GM19397 (cell line): Measurements from ENCODE around the gene CLEC4E.
"Not testable (repeated sequence)": the region's sequence is repeated elsewhere in the genome, so short reads cannot be mapped to it uniquely, and the experiment has no call there.

Experiments used
- ATAC-seq: cut with Tn5 transposase; IDR thresholded peaks from one replicate; pipeline ENCODE4 v1.9.1; 2021; ENCODE audit warnings: mild to moderate bottlenecking, moderate library complexity; ENCODE audit not compliant: unreplicated experiment

CLEC4E gene, protein sequence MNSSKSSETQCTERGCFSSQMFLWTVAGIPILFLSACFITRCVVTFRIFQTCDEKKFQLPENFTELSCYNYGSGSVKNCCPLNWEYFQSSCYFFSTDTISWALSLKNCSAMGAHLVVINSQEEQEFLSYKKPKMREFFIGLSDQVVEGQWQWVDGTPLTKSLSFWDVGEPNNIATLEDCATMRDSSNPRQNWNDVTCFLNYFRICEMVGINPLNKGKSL

DNA sequence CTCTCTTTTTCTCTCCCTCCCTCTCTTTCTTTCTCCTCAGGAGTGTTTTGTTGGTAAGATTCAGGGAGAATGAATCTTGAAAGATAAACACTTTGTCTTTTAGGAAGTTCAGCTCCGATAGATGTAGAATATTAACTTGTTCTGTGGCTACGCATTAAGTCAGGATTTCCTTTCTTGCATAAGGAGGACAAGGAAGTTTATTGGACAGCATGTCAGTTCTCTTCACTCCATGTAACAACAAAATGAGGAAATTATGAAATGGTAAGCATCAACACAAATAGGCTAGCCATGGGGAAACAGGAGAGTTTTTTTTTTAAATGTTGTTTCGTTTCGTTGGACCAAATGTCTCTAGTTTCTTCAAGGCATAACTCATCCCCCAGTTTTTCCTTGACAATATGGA lies at the start of gene CLEC4E:
Gene CLEC4E, minus strand, starts transcription at position 75 of the 400 bp plus-strand sequence. CDS start 108 bp downstream, outside the sequence.
- ATAC-seq, result not testable (repeated sequence)

DNA sequence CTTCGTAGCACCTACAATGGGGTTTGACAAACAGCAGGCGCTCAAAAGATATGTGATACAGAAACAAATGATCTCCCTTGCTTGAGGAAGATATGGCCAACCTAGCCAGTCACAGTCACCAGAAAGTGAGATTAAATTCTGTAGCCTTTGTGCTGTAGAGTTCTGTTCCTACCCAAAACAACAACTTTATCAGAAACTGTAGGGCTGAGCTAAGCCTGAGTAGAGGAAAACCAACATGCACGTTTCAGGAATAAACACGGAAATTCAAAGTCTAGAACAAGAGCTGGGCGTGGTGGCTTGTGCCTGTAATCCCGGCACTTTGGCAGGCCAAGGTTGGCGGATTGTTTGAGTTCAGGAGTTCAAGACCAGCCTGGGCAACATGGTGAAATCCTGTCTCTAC lies 49.0 kb upstream of the CLEC4E start:
- ATAC-seq, result no peak

DNA sequence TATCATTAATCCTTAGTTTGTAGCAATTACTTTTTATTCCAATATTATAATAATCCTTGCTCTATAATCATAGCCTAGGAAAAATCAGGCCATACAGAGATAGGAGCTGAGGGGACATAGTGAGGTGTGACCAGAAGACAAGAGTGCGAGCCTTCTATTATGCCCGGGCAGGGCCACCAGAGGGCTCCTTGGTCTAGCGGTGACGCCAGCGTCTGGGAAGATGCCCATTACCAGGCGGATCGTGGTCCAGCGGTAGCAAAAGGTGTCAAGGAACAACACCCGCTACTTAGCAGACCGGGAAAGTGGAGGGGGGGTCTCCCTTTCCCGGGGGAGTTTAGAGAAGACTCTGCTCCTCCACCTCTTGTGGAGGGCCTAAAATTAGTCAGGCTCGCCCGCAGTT lies 43.8 kb upstream of the CLEC4E start:
- ATAC-seq, result not testable (repeated sequence)

DNA sequence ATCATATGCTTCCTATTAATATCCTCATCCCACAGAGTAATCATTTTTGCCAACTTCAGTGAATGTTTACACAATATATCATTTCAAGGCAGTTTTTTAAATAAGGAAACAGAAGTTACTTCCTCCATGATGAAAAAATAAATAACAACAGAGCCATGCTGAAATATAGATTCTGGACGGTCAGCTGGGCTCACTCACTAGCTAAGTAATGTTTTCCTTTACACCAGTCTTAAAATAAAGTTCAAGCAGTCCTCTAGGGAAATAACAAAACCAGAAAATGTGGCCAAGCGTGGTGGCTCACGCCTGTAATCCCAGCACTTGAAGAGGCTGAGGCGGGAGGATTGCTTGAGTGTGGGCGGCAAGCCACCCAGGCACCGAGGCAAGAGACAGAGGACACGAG lies 43.3 kb upstream of the CLEC4E start:
- no peak for ATAC-seq

DNA sequence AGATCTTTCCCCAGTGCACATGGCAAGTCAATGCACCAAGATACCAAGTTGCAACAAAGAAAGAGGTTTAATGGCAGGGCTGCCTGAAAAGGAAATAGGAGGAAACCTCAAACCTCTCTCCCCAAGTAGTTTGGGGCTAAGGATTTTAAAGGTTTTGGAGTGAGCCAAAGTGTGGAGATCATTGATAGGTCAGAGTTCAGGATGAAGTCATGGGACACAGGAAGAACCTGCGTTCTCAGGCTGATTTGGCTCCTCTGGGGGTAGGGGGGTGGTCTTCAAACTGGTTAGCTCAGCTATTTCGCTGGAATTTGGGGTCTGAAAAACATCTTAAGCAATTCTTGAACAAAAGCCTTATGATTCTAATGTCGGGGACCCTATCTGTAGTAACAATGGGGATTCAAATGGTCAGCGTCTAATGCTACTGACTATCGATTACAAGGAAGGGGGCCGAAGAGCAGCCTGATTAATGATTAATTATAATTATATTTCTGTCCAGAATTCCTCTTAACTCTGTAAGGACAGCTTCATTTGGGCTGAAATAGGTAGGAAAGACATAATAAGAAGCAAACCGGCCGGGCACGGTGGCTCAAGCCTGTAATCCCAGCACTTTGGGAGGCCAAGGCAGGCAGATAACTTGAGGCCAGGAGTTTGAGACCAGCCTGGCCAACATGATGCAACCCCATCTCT lies 40.5 kb upstream of the CLEC4E start:
- no peak for ATAC-seq

DNA sequence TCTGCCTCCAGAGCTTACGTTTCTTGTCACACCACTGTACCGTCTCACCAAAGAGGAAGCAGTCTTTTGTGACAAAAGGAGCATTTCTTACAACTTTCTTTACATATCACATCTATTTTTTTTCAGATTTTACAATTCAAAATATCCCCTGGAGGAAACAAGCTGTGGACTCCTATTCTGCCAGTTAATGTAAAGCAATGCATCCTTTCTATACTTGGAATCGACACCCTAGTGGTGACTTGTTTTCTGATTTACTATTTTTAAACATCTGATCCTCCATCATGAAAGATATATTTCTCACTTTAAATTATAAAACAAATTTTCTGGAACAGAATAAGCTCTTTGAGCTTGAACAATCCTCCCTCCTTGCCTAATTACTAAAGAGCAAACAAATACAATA lies 37.2 kb upstream of the CLEC4E start:
- ATAC-seq, result no peak

DNA sequence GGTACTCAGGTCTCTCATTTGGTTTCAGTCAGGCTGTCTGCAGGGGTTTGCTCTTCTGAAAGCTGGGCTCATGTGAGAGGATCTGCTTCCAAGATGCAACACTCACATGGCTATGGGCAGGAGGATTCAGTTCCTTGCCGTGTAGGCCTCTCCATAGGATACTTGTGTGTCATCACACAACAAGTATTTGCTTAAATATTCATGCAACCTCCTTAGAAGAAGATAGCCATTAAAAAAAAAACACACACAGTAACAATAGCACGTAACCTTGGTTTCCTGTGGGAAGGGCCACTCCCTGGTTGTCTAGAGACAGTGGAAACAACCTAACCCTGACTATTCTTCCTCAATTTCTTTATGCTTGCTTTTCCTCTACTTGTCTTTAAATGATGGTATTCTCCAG lies 31.8 kb upstream of the CLEC4E start:
- no peak for ATAC-seq

DNA sequence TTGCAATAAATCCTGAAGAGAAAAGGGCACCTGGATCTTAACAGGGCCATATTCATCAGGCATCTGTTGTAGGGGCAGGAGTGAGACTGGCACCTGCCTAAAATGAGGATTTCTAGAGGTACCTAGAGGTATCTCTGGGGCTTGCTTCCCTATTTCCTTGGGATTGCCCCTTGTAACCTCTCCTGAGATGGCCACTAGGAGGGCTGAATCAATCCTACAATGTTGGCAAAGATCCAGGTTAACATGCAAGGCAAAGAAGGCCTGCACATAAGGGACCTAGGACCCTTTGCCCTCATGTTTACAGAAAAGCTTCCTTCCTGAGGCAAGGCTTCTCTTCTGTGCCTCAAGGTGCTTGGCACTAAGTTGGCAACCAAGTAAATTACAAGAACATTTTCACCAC lies 25.8 kb upstream of the CLEC4E start:
- ATAC-seq, result no peak

DNA sequence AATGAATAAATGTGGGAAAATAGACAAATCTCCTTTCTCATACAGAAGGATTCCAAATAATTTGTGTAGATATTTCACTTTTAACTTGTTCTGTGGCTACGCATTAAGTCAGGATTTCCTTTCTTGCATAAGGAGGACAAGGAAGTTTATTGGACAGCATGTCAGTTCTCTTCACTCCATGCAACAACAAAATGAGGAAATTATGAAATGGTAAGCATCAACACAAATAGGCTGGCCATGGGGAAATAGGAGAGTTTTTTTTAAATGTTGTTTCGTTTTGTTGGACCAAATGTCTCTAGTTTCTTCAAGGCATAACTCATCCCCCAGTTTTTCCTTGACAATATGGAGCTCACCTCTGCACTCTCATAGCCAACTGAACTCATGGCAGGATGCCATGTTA lies 25.3 kb upstream of the CLEC4E start:
- not testable (repeated sequence) for ATAC-seq

DNA sequence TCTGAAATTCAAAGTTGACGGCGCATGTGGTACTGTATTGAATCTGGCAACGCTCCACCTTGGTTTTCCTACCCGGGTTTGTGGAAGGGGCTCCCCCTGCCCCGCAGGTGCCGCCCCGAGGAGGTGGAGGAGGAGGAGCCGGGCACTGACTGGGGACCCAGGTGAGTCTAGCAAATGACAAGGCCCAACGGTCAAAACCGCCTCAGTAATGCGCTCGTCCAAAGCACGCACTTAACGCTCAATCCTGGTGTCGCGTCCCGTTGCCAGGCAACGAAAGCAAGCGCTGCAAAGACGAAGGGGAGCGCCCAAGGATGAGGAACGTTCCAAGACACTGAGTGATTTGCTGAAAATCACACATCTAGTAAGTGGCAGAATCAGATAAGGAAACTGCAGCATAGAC lies 24.0 kb upstream of the CLEC4E start:
- ATAC-seq, result no peak

DNA sequence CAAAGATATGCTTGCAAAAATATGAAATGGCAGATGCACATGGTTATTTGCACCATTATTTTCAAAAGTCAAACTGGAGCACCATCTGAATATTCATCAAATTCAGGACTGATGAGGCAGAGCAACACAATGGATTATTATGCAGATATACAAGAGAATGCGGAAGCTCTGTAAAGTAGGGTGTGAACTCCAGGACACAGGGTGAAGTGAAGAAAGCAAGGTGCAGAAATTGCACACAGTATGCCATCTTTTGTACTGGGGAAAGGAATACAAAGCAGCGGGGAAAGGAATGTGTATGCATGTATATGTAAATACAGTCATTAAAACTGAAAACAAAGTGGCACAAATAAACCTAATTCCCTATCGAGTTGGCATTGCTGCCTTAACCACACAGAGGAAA lies 22.7 kb upstream of the CLEC4E start:
- no peak for ATAC-seq

DNA sequence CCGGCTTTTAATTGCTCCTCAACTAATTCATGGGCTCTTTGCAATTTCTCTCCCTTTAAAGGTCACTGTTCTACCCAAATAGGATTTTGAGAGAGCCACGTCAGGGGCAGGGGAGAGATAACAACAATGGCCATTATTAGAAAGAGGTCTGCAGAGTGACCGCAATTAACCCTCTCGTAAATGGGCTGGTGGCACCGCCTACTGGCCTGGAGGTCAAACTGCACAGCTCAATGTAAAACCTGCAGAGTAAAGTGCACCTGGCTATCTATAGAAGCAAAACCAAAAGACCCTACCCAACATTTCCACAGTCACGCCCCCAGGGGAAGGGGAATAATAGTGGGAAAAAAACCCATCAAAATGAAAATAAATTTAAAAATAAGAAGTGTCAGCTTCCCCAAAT lies 21.6 kb upstream of the CLEC4E start:
- no peak for ATAC-seq

DNA sequence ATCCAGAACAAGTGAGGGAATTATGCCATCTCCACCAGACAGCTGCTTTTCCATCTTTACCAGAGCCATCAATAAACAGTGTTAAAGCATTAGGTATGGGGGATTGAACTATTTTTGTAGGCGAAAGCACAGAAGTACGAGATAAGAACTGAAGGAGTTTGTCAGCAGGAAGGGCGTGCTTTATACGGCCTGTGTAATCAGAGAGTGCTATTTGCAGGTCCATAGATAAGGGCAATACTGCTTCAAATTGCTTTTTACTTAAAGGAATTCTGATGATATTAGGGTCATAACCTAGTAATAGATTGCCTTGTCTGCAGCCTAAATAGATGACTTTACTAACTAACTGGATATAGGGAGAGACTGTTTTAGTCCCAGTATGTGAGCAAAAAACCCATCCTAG lies 20.3 kb upstream of the CLEC4E start:
- no peak for ATAC-seq

DNA sequence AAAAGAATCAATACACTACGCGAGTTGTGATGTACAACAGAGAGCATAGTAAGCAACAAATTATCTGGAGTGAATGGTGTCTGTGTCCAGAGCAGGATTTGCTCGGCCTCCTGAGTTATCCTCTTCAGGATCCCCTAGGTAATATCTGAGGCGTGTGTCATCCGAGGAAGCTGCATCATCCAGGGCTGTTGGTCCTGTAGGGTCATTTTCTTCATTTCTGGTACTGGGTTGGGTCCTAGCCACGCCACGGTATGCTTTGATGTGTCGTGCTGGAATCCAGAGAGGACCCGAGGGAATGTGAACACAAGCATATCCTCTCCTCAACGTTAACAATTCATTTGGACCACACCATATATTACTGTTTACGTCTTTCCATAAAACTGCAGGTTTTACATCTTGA lies 19.0 kb upstream of the CLEC4E start:
- no peak for ATAC-seq

DNA sequence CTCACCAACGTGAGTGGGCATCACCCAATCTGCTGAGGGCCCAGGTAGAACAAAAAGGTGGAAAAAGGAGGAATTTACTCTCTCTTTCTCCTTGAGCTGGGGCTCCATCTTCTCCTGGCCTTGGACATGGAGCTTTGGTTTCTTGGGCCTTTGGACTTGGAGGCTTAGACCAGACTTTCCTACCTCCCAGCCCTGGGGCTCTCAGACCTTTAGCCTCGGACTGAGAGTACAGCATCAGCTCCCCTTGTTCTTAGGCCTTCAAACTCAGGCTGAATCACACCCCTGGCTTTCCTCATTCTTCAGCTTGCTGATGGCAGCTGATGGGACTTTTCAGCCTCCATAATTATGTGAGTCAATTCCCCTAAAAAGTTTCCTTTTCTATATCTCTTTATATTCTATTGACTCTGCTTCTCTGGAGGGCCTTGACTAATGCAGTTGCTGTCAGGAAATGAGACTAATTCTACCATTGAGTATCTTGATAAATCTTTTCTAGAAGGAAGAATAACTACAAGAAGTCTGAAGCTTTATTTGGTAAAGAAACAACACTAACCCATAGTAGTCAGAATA lies 15.9 kb upstream of the CLEC4E start:
- ATAC-seq, result no peak

DNA sequence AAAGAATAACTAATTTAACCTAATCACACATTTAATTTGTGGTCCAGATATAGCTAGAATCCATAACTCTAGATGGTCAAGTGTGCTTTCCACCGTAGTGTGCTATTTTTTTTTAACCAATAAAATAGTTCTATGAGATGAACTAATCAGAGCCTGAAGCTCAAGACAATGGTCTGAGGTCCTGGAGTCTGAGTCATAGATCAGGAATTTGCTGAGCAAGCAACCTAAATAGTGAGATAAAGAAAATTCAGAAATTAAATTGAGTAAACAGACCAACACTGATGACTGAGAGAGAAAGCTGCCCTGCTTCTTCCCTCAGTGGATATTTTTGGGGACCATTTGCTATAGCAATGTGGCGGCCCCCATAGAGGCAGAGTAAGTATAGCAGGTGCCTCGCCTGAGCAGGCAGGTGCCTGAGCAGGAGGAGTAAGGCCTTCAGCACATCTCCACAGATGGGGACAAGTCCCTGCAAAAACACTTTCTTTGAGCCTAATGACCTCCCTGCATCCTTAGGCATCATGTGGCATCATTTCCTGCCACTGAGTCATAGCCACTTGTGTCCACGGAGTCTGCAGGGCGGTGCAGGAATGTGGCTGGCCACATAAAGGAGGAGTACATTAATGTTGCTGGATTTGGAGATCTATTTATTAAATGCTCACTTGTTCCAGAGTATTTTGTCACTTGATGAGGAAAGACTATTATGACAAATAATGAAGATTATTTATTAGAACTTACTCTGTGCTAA lies 13.9 kb upstream of the CLEC4E start:
- ATAC-seq, result no peak

DNA sequence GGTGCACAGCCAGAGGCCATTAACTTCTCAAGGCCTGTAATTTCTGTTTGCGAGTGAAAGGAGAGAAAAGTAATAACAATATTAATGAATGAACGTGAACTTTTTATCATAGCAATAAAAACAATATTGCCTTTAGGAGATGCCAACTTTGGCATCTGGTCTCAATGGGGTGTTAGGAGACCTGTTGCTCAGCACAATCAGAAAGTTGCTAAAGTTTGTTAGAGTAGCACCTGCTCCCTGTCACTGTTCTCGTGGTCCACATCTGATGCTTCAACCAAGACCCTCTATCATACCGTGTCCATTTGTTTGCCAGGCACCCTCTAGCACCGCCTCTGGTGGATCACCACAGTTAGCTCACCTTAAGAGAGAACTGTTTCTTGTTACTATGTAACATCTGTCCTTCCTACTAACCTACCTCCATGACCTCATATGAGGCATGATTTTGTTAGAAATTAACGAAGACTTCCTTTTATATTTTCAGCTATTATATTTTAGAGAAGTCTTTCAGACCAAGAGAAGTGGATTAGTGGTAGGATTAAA lies 12.5 kb upstream of the CLEC4E start:
- no peak for ATAC-seq

DNA sequence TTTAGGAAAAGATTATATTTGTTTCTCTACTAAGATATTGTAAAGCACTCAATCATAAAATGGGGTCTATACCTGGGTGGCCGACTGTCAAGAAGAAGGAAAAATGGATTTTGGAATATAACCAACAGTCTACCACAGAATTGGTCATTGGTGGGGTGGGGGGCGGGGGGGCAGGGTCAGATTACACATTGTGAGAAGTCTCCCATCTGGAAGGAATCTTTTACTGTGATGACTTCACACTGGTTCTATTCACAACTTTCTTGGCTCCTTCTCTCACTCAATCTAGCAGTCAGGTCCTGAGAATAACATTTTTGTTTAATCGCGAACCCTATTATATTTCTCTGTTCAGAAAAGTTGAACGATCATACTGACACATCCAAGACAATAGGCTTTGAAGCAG lies 8.7 kb upstream of the CLEC4E start:
- ATAC-seq, result no peak

DNA sequence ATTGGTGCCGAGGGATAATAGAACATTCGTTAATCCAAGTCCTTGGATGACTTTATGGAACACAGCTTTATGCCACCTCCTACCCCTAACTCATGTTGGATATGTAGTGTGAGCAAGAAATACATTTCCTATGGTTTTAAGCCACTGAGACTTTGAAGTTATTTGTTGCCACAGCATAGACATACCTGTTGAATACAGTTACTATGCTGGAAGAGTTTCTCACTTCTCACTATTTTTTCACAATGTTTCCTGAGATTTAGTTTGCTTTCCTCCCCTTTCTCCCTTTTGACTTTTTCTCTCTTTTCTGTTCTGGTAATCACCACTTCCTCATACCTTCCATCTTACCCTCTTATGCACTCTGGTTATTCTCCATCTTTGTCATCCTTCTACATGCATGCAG lies 7.5 kb upstream of the CLEC4E start:
- no peak for ATAC-seq

DNA sequence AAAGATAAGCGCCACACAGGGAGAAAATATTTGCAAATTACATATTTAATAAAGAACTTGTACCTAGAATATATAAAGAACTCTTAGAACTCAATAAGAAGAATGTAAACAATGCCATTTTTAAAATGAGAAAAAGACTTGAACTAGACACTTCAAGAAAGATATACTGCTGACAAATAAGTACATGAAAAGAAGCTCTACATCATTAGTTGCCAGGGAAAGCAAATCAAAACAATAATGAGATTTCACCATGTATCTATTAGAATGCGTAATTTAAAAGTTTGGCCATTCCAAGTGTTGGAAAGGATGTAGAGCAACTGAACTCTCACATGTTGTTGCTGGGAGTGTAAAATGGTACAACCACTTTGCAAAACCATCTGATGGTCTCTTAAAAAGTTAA lies 6.9 kb upstream of the CLEC4E start:
- no peak for ATAC-seq

DNA sequence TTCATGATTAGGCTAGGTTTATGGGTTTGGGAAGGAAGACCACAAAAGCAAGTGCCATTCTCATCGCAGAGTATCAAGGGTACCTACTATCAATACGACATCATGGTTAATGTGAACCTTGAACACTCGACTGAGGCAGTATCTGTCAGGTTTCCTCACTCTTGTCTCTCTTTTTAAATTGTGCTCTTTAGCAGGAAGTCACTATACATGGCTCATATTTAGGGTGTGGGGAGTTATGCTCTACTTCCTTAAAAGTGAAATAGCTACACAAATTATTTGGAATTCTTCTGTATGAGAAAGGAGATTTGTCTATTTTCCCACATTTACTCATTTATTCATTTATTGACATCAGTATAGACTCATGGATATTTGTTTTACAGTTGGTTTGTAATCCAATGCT lies 5.9 kb upstream of the CLEC4E start:
- no peak for ATAC-seq

DNA sequence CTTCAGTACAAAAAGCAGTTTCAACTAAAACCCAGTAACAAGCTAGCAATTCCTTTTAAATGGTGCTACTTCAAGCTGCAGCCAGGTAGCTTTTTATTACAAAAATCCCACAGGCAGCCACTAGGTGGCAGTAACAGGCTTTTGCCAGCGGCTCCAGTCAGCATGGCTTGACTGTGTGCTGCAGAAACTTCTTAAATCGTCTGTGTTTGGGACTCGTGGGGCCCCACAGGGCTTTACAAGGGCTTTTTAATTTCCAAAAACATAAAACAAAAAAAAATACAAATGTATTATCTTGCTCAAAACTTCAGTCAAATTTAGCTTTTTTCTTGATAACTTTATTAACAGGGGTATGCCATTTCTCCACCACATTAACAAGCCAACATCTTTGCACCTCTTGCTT lies 3.6 kb upstream of the CLEC4E start:
- no peak for ATAC-seq
